ENCODE results near the gene SLC6A6. TPM values are rescaled to one million over a fixed set of nuclear protein-coding genes. Genes with fewer than 3 reads are reported as not detected.

Gene SLC6A6
- total RNA-seq, 1 experiment from 2014 or later: 72.6 TPM

- Histone ChIP-seq H3K4me1 (ENCODE audit: insufficient read depth, low read length) (peaks cover 9% of the 10 kb centered on the region; the same call in 1 of the 2 replicates), H2BK15ac (ENCODE audit: low read depth, low read length) (no peak overlapping the region), H3K4me2 (ENCODE audit: insufficient read depth, insufficient read length, low read length) (no peak overlapping the region), H3K27ac (ENCODE audit: insufficient read length, low read depth, low read length) (no peak overlapping the region), H3K27me3 (ENCODE audit: insufficient read depth, low read length) (no peaks in the 10 kb centered on the region), H3K14ac (ENCODE audit: insufficient read depth, low read length) (no peak overlapping the region), H2BK120ac (ENCODE audit: low read depth, low read length, poor library complexity, severe bottlenecking) (no peak overlapping the region), H2BK20ac (ENCODE audit: low read depth, low read length, poor library complexity, severe bottlenecking) (no peak overlapping the region), H3K9me3 (ENCODE audit: control insufficient read depth, low read depth, low read length) (no peaks in the 10 kb centered on the region), H2BK12ac (ENCODE audit: insufficient read length, low read depth, low read length) (no peak overlapping the region), H3K23me2 (ENCODE audit: insufficient read length, low read depth, low read length, poor library complexity, severe bottlenecking) (peaks cover 11% of the 10 kb centered on the region), H3K4ac (ENCODE audit: low read depth, low read length) (no peak overlapping the region), H3K9ac (ENCODE audit: extremely low read depth, insufficient read length, low read length) (no peak overlapping the region), H3T11ph (ENCODE audit: low read length) (no peak overlapping the region), H2AK5ac (ENCODE audit: insufficient read length, low read length) (no peak overlapping the region), H3K23ac (ENCODE audit: insufficient read length, low read depth, low read length) (no peak overlapping the region), H4K20me1 (ENCODE audit: control insufficient read depth, insufficient read depth, insufficient read length) (no peaks in the 10 kb centered on the region), H3K79me2 (ENCODE audit: insufficient read depth, low read length) (peaks cover 44% of the 10 kb centered on the region; the same call in 1 of the 2 replicates), H4K8ac (replicated peaks; ENCODE audit: insufficient read length, low read depth, low read length) (no peak overlapping the region), H3K79me1 (ENCODE audit: insufficient read depth, low read depth, low read length, poor library complexity, severe bottlenecking) (peaks cover 15% of the 10 kb centered on the region), H2AFZ (ENCODE audit: low read length) (no peak overlapping the region), H4K5ac (ENCODE audit: insufficient read length, low read depth, low read length) (no peak overlapping the region), H4K91ac (ENCODE audit: insufficient read length, low read depth, low read length) (no peak overlapping the region), H3K18ac (ENCODE audit: insufficient read length, low read depth, low read length) (no peak overlapping the region), H3K56ac (ENCODE audit: insufficient read length, low read depth, low read length) (no peak overlapping the region), H2BK5ac (ENCODE audit: insufficient read length, low read length) (no peak overlapping the region)
- peaks cover under 1% of the 10 kb centered on the region; the same call in 1 of the 2 replicates for H3K27me3 Mint-ChIP-seq (ENCODE audit: low read depth)
- H3K27ac Mint-ChIP-seq: peak overlapping the region in 2 of 3 experiments; percentile 61 to 79; a peak in 2 of 7 replicates
- H3K9me3 Mint-ChIP-seq: peaks cover 0 to 4% of the 10 kb centered on the region in 2 experiments; a peak in 1 of 5 replicates
- no CpG with 5 or more reads among the region's 3 CpGs for WGBS (ENCODE audit: extremely low coverage, insufficient read length, low lambda C conversion rate)
- peaks cover 21 to 41% (median 25%) of the 10 kb centered on the region in 3 experiments for H3K36me3 Mint-ChIP-seq (ENCODE audit: insufficient read depth in 1 of 3, low read depth in 3 of 3)
- no peak overlapping the region for H3K4me3 Mint-ChIP-seq
- no peak for DNase-seq
- TF ChIP-seq, protein P1, sequence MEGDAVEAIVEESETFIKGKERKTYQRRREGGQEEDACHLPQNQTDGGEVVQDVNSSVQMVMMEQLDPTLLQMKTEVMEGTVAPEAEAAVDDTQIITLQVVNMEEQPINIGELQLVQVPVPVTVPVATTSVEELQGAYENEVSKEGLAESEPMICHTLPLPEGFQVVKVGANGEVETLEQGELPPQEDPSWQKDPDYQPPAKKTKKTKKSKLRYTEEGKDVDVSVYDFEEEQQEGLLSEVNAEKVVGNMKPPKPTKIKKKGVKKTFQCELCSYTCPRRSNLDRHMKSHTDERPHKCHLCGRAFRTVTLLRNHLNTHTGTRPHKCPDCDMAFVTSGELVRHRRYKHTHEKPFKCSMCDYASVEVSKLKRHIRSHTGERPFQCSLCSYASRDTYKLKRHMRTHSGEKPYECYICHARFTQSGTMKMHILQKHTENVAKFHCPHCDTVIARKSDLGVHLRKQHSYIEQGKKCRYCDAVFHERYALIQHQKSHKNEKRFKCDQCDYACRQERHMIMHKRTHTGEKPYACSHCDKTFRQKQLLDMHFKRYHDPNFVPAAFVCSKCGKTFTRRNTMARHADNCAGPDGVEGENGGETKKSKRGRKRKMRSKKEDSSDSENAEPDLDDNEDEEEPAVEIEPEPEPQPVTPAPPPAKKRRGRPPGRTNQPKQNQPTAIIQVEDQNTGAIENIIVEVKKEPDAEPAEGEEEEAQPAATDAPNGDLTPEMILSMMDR (conservative IDR thresholded peaks at IDR 0.05): no peak
- H3K4me1 Mint-ChIP-seq: peaks cover 36 to 48% of the 10 kb centered on the region in 2 experiments
Measured at GRCh38 chr3:14406766-14407165, 4.4 kb downstream of the SLC6A6 start.

Measured in H9 (cell line).